ENCODE measurements around the gene NHSL1.

Gene NHSL1

GRCh38 chr6:138494312-138494711 is 5.0 kb downstream of the NHSL1 start:
- no peak for DNase-seq

GRCh38 chr6:138493413-138493812 is 5.9 kb downstream of the NHSL1 start:
- no peak for DNase-seq

GRCh38 chr6:138492871-138493270 is 6.4 kb downstream of the NHSL1 start:
- no peak for DNase-seq

GRCh38 chr6:138492113-138492512 is 7.2 kb downstream of the NHSL1 start:
- no peak for DNase-seq

GRCh38 chr6:138491017-138491416 is 8.3 kb downstream of the NHSL1 start:
- no peak for DNase-seq

GRCh38 chr6:138489846-138490245 is 9.4 kb downstream of the NHSL1 start:
- DNase-seq, result no peak

GRCh38 chr6:138487102-138487604 is 12.1 kb downstream of the NHSL1 start:
- DNase-seq, result no peak

GRCh38 chr6:138486249-138487101 is 12.8 kb downstream of the NHSL1 start:
- no peak for DNase-seq

- DNase-seq, result no peak
Observed at GRCh38 chr6:138485586-138486248, 13.6 kb downstream of the NHSL1 start.

GRCh38 chr6:138485005-138485545 is 14.2 kb downstream of the NHSL1 start:
- DNase-seq, result no peak

- no peak for DNase-seq
Observed at GRCh38 chr6:138484018-138484731, 15.1 kb downstream of the NHSL1 start.

GRCh38 chr6:138482816-138483215 is 16.5 kb downstream of the NHSL1 start:
- no peak for DNase-seq

GRCh38 chr6:138480279-138480949 is 18.9 kb downstream of the NHSL1 start:
- no peak for DNase-seq

GRCh38 chr6:138477913-138478539 is 21.3 kb downstream of the NHSL1 start:
- DNase-seq, result no peak

GRCh38 chr6:138476116-138476515 is 23.2 kb downstream of the NHSL1 start:
- DNase-seq, result no peak

- no peak for DNase-seq
Observed at GRCh38 chr6:138473144-138473543, 26.1 kb downstream of the NHSL1 start.

GRCh38 chr6:138468320-138469015 is 30.8 kb downstream of the NHSL1 start:
- DNase-seq, result no peak

- no peak for DNase-seq
Observed at GRCh38 chr6:138467901-138468300, 31.4 kb downstream of the NHSL1 start.

GRCh38 chr6:138465007-138465645 is 34.2 kb downstream of the NHSL1 start:
- no peak for DNase-seq

GRCh38 chr6:138464085-138464484 is 35.2 kb downstream of the NHSL1 start:
- DNase-seq, result no peak

GRCh38 chr6:138461647-138462046 is 37.6 kb downstream of the NHSL1 start:
- no peak for DNase-seq
